Measurements from ENCODE around the gene RHEX.

RHEX gene

GRCh38 chr1:206014601-206015000, 38.4 kb upstream of the RHEX start:
- Histone ChIP-seq H3K4me3 (ENCODE audit: low read depth in 1 of 2, low read length in 2 of 2) (no peak overlapping the region), H3K36me3 (ENCODE audit: control insufficient read depth in 1 of 2, insufficient read depth in 2 of 2, low read length in 2 of 2) (no peaks in the 10 kb centered on the region), H3K27me3 (ENCODE audit: low read depth, low read length) (no peaks in the 10 kb centered on the region), H3K4me1 (ENCODE audit: control insufficient read depth in 1 of 2, insufficient read depth in 2 of 2, low read length in 2 of 2) (peaks cover 0 to 9% of the 10 kb centered on the region in 2 donors), H3K27ac (ENCODE audit: low read length) (no peak overlapping the region), H3K9me3 (ENCODE audit: control insufficient read depth in 1 of 2, low read length in 2 of 2) (no peaks in the 10 kb centered on the region)

- no peaks in the 10 kb centered on the region for H3K27me3 ChIP-seq (ENCODE audit: low read depth, low read length)
- H3K4me3 ChIP-seq (ENCODE audit: low read depth in 1 of 2, low read length in 2 of 2), result no peak overlapping the region
- no peak overlapping the region for H3K27ac ChIP-seq (ENCODE audit: low read length)
- no peaks in the 10 kb centered on the region for H3K9me3 ChIP-seq (ENCODE audit: control insufficient read depth in 1 of 2, low read length in 2 of 2)
- H3K4me1 ChIP-seq (ENCODE audit: control insufficient read depth in 1 of 2, insufficient read depth in 2 of 2, low read length in 2 of 2), result peaks cover 0 to 9% of the 10 kb centered on the region in 2 donors
- H3K36me3 ChIP-seq (ENCODE audit: control insufficient read depth in 1 of 2, insufficient read depth in 2 of 2, low read length in 2 of 2), result no peaks in the 10 kb centered on the region
Observed at GRCh38 chr1:206015071-206015470, 37.9 kb upstream of the RHEX start.

GRCh38 chr1:206020393-206021007, 32.5 kb upstream of the RHEX start:
- Histone ChIP-seq H3K9me3 (ENCODE audit: control insufficient read depth in 1 of 2, low read length in 2 of 2) (no peaks in the 10 kb centered on the region), H3K27ac (ENCODE audit: low read length) (no peak overlapping the region), H3K4me3 (ENCODE audit: low read depth in 1 of 2, low read length in 2 of 2) (no peak overlapping the region), H3K36me3 (ENCODE audit: control insufficient read depth in 1 of 2, insufficient read depth in 2 of 2, low read length in 2 of 2) (no peaks in the 10 kb centered on the region), H3K4me1 (ENCODE audit: control insufficient read depth in 1 of 2, insufficient read depth in 2 of 2, low read length in 2 of 2) (no peaks in the 10 kb centered on the region), H3K27me3 (ENCODE audit: low read depth, low read length) (no peaks in the 10 kb centered on the region)

- Histone ChIP-seq H3K4me3 (ENCODE audit: low read depth in 1 of 2, low read length in 2 of 2) (no peak overlapping the region), H3K9me3 (ENCODE audit: control insufficient read depth in 1 of 2, low read length in 2 of 2) (no peaks in the 10 kb centered on the region), H3K4me1 (ENCODE audit: control insufficient read depth in 1 of 2, insufficient read depth in 2 of 2, low read length in 2 of 2) (no peaks in the 10 kb centered on the region), H3K36me3 (ENCODE audit: control insufficient read depth in 1 of 2, insufficient read depth in 2 of 2, low read length in 2 of 2) (no peaks in the 10 kb centered on the region), H3K27me3 (ENCODE audit: low read depth, low read length) (no peaks in the 10 kb centered on the region), H3K27ac (ENCODE audit: low read length) (no peak overlapping the region)
Observed at GRCh38 chr1:206021008-206021625, 31.9 kb upstream of the RHEX start.

GRCh38 chr1:206021626-206022365, 31.2 kb upstream of the RHEX start:
- Histone ChIP-seq H3K4me1 (ENCODE audit: control insufficient read depth in 1 of 2, insufficient read depth in 2 of 2, low read length in 2 of 2) (no peaks in the 10 kb centered on the region), H3K9me3 (ENCODE audit: control insufficient read depth in 1 of 2, low read length in 2 of 2) (no peaks in the 10 kb centered on the region), H3K27me3 (ENCODE audit: low read depth, low read length) (no peaks in the 10 kb centered on the region), H3K4me3 (ENCODE audit: low read depth in 1 of 2, low read length in 2 of 2) (no peak overlapping the region), H3K27ac (ENCODE audit: low read length) (no peak overlapping the region), H3K36me3 (ENCODE audit: control insufficient read depth in 1 of 2, insufficient read depth in 2 of 2, low read length in 2 of 2) (no peaks in the 10 kb centered on the region)

- no peaks in the 10 kb centered on the region for H3K4me1 ChIP-seq (ENCODE audit: control insufficient read depth in 1 of 2, insufficient read depth in 2 of 2, low read length in 2 of 2)
- H3K27ac ChIP-seq (ENCODE audit: low read length), result no peak overlapping the region
- no peaks in the 10 kb centered on the region for H3K27me3 ChIP-seq (ENCODE audit: low read depth, low read length)
- no peak overlapping the region for H3K4me3 ChIP-seq (ENCODE audit: low read depth in 1 of 2, low read length in 2 of 2)
- no peaks in the 10 kb centered on the region for H3K36me3 ChIP-seq (ENCODE audit: control insufficient read depth in 1 of 2, insufficient read depth in 2 of 2, low read length in 2 of 2)
- no peaks in the 10 kb centered on the region for H3K9me3 ChIP-seq (ENCODE audit: control insufficient read depth in 1 of 2, low read length in 2 of 2)
Observed at GRCh38 chr1:206022766-206023165, 30.2 kb upstream of the RHEX start.

GRCh38 chr1:206023695-206024094, 29.3 kb upstream of the RHEX start, which contains the start of gene CTSE:
Gene CTSE (minus strand): TSS chr1:206023895. CDS start chr1:206023791, 104 bp downstream.
- Histone ChIP-seq H3K4me1 (ENCODE audit: control insufficient read depth in 1 of 2, insufficient read depth in 2 of 2, low read length in 2 of 2) (no peaks in the 10 kb centered on the region), H3K9me3 (ENCODE audit: control insufficient read depth in 1 of 2, low read length in 2 of 2) (no peaks in the 10 kb centered on the region), H3K27ac (ENCODE audit: low read length) (no peak within 1 kb of the TSS), H3K4me3 (ENCODE audit: low read depth in 1 of 2, low read length in 2 of 2) (no peak within 1 kb of the TSS), H3K36me3 (ENCODE audit: control insufficient read depth in 1 of 2, insufficient read depth in 2 of 2, low read length in 2 of 2) (no peaks in the 10 kb centered on the region), H3K27me3 (ENCODE audit: low read depth, low read length) (no peaks in the 10 kb centered on the region)

GRCh38 chr1:206025283-206025820, 27.6 kb upstream of the RHEX start:
- H3K36me3 ChIP-seq (ENCODE audit: control insufficient read depth in 1 of 2, insufficient read depth in 2 of 2, low read length in 2 of 2), result no peaks in the 10 kb centered on the region
- H3K27ac ChIP-seq (ENCODE audit: low read length), result no peak overlapping the region
- H3K9me3 ChIP-seq (ENCODE audit: control insufficient read depth in 1 of 2, low read length in 2 of 2), result no peaks in the 10 kb centered on the region
- no peaks in the 10 kb centered on the region for H3K4me1 ChIP-seq (ENCODE audit: control insufficient read depth in 1 of 2, insufficient read depth in 2 of 2, low read length in 2 of 2)
- no peak overlapping the region for H3K4me3 ChIP-seq (ENCODE audit: low read depth in 1 of 2, low read length in 2 of 2)
- no peaks in the 10 kb centered on the region for H3K27me3 ChIP-seq (ENCODE audit: low read depth, low read length)

GRCh38 chr1:206029484-206029883, 23.5 kb upstream of the RHEX start:
- no peak overlapping the region for H3K4me3 ChIP-seq (ENCODE audit: low read depth in 1 of 2, low read length in 2 of 2)
- H3K27me3 ChIP-seq (ENCODE audit: low read depth, low read length), result no peaks in the 10 kb centered on the region
- H3K4me1 ChIP-seq (ENCODE audit: control insufficient read depth in 1 of 2, insufficient read depth in 2 of 2, low read length in 2 of 2), result no peaks in the 10 kb centered on the region
- no peaks in the 10 kb centered on the region for H3K9me3 ChIP-seq (ENCODE audit: control insufficient read depth in 1 of 2, low read length in 2 of 2)
- no peak overlapping the region for H3K27ac ChIP-seq (ENCODE audit: low read length)
- H3K36me3 ChIP-seq (ENCODE audit: control insufficient read depth in 1 of 2, insufficient read depth in 2 of 2, low read length in 2 of 2), result no peaks in the 10 kb centered on the region

GRCh38 chr1:206030191-206030590, 22.8 kb upstream of the RHEX start:
- Histone ChIP-seq H3K4me1 (ENCODE audit: control insufficient read depth in 1 of 2, insufficient read depth in 2 of 2, low read length in 2 of 2) (no peaks in the 10 kb centered on the region), H3K4me3 (ENCODE audit: low read depth in 1 of 2, low read length in 2 of 2) (no peak overlapping the region)

GRCh38 chr1:206030714-206031113, 22.3 kb upstream of the RHEX start:
- Histone ChIP-seq H3K27ac (ENCODE audit: low read length) (no peak overlapping the region), H3K27me3 (ENCODE audit: low read depth, low read length) (no peaks in the 10 kb centered on the region), H3K4me1 (ENCODE audit: control insufficient read depth in 1 of 2, insufficient read depth in 2 of 2, low read length in 2 of 2) (no peaks in the 10 kb centered on the region), H3K4me3 (ENCODE audit: low read depth in 1 of 2, low read length in 2 of 2) (no peak overlapping the region), H3K9me3 (ENCODE audit: control insufficient read depth in 1 of 2, low read length in 2 of 2) (no peaks in the 10 kb centered on the region), H3K36me3 (ENCODE audit: control insufficient read depth in 1 of 2, insufficient read depth in 2 of 2, low read length in 2 of 2) (no peaks in the 10 kb centered on the region)

More at GRCh38 chr1:206030191-206030590, 22.8 kb upstream of the RHEX start:
- no peak overlapping the region for H3K27ac ChIP-seq (ENCODE audit: low read length)
- H3K36me3 ChIP-seq (ENCODE audit: control insufficient read depth in 1 of 2, insufficient read depth in 2 of 2, low read length in 2 of 2), result no peaks in the 10 kb centered on the region
- H3K27me3 ChIP-seq (ENCODE audit: low read depth, low read length), result no peaks in the 10 kb centered on the region
- H3K9me3 ChIP-seq (ENCODE audit: control insufficient read depth in 1 of 2, low read length in 2 of 2), result no peaks in the 10 kb centered on the region

Data from muscle layer of duodenum (tissue), 2 donors.